Colonic mucosa (tissue), 4 donors: Measurements from ENCODE around the gene PCBP2. TPM values are rescaled to one million over a fixed set of nuclear protein-coding genes. Genes with fewer than 3 reads are reported as not detected.

ENCODE experiments used
- DNase-seq: peaks from one replicate; pipeline ENCODE4 v3.0.0-alpha.2; 2020
- H3K27ac ChIP-seq: fragments of 200-600 bp; one replicate; pipeline ENCODE4 v1.8.0; 2021
- H3K27me3 ChIP-seq: fragments of 200-600 bp; one replicate; pipeline ENCODE4 v1.8.0; 2021
- H3K36me3 ChIP-seq: fragments of 200-600 bp; one replicate; pipeline ENCODE4 v1.8.0; 2021
- H3K4me1 ChIP-seq: fragments of 200-600 bp; one replicate; pipeline ENCODE4 v1.8.0; 2021; ENCODE audit warnings: mild to moderate bottlenecking
- H3K4me3 ChIP-seq: fragments of 200-600 bp; one replicate; pipeline ENCODE4 v1.8.0; 2021
- H3K9ac ChIP-seq, 2 donors: one replicate each; pipeline ENCODE4 v1.7.0; 2013; ENCODE audit warnings: control low read depth in 2 of 2, low read depth in 2 of 2, low read length in 2 of 2
- H3K9me3 ChIP-seq: fragments of 200-600 bp; one replicate; pipeline ENCODE4 v1.8.0; 2021
- CTCF ChIP-seq: fragments of 200-600 bp; IDR thresholded peaks from one replicate; pipeline ENCODE4 v1.8.0; 2022; ENCODE audit warnings: antibody characterized with exemption, mild to moderate bottlenecking
- intact Hi-C: fragments of 100-400 bp; cut with DNase I; formaldehyde crosslinking; loops from one replicate; pipeline ENCODE4 v1.14.1; 2022
- total RNA-seq, 2 donors: library from RNA; stranded (reverse); fragmentation: NEBNext Ultra II Directional in 1 of 2; extraction: Animal tissue kit (Norgen Biotek cat#: 25700) in 1 of 2; gene quantifications; one replicate each; pipeline ENCODE4 v1.2.1, GENCODE V29; 2021
- donor health status: healthy.
- donor health status: DM: no; HTN: no; CAD: no.
- donor health status: DM: no; HTN: no; CAD: no.

PCBP2 gene
- total RNA-seq, 2 donors from 2014 or later, result 579 to 596 TPM

- no peak overlapping the region for H3K9ac ChIP-seq
- no peak overlapping the region for H3K4me3 ChIP-seq
- TF ChIP-seq CTCF, result no peak
- intact Hi-C loops, result no loop called here
- H3K36me3 ChIP-seq, result peaks cover 28% of the 10 kb centered on the region
- DNase-seq, result no peak
- no peaks in the 10 kb centered on the region for H3K27me3 ChIP-seq
- no peaks in the 10 kb centered on the region for H3K4me1 ChIP-seq
- H3K9me3 ChIP-seq, result no peaks in the 10 kb centered on the region
- H3K27ac ChIP-seq, result no peak overlapping the region
Observed at GRCh38 chr12:53474077-53474476, 22.2 kb downstream of the PCBP2 start.

- TF ChIP-seq CTCF, result no peak
- Histone ChIP-seq H3K27me3 (no peaks in the 10 kb centered on the region), H3K36me3 (peaks cover 25% of the 10 kb centered on the region), H3K4me1 (no peaks in the 10 kb centered on the region), H3K9ac (no peak overlapping the region), H3K27ac (no peak overlapping the region), H3K9me3 (no peaks in the 10 kb centered on the region), H3K4me3 (no peak overlapping the region)
- intact Hi-C loops, result no loop called here
- no peak for DNase-seq
Observed at GRCh38 chr12:53474819-53475218, 22.9 kb downstream of the PCBP2 start.

- H3K27ac ChIP-seq, result no peak overlapping the region
- H3K4me1 ChIP-seq, result no peaks in the 10 kb centered on the region
- TF ChIP-seq CTCF, result peak; percentile 23
- DNase-seq, result no peak
- H3K36me3 ChIP-seq, result peaks cover 33% of the 10 kb centered on the region
- no peaks in the 10 kb centered on the region for H3K9me3 ChIP-seq
- intact Hi-C loops, result no loop called here
- H3K27me3 ChIP-seq, result no peaks in the 10 kb centered on the region
- no peak overlapping the region for H3K4me3 ChIP-seq
- no peak overlapping the region for H3K9ac ChIP-seq
Observed at GRCh38 chr12:53476769-53477209, 24.9 kb downstream of the PCBP2 start.

- no peak overlapping the region for H3K9ac ChIP-seq
- no peak for DNase-seq
- intact Hi-C loops, result no loop called here
- H3K36me3 ChIP-seq, result peaks cover 34% of the 10 kb centered on the region
- H3K27ac ChIP-seq, result no peak overlapping the region
- H3K27me3 ChIP-seq, result no peaks in the 10 kb centered on the region
- no peaks in the 10 kb centered on the region for H3K4me1 ChIP-seq
- TF ChIP-seq CTCF, result no peak
- no peaks in the 10 kb centered on the region for H3K9me3 ChIP-seq
- H3K4me3 ChIP-seq, result no peak overlapping the region
Observed at GRCh38 chr12:53478865-53479264, 27.0 kb downstream of the PCBP2 start.

- DNase-seq, result no peak
- Histone ChIP-seq H3K4me3 (no peak overlapping the region), H3K9ac (no peak overlapping the region), H3K27ac (no peak overlapping the region), H3K9me3 (no peaks in the 10 kb centered on the region), H3K27me3 (no peaks in the 10 kb centered on the region), H3K36me3 (peaks cover 34% of the 10 kb centered on the region), H3K4me1 (no peaks in the 10 kb centered on the region)
- intact Hi-C loops, result no loop called here
- no peak for TF ChIP-seq CTCF
Observed at GRCh38 chr12:53479331-53479730, 27.4 kb downstream of the PCBP2 start.
